Globus pallidus (tissue), 1 donor: ENCODE measurements around the gene NEO1.
"Not testable (repeated sequence)": the region's sequence is repeated elsewhere in the genome, so short reads cannot be mapped to it uniquely, and the experiment has no call there.

Source experiments
- DNase-seq: peaks from one replicate; pipeline ENCODE4 v3.0.0-alpha.2; 2015; ENCODE audit warnings: low spot score

The NEO1 gene

GRCh38 chr15:73200339-73200738 is 148.1 kb downstream of the NEO1 start:
- DNase-seq, result no peak

GRCh38 chr15:73210630-73211029 is 158.4 kb downstream of the NEO1 start:
- DNase-seq, result no peak

GRCh38 chr15:73212424-73212823 is 160.2 kb downstream of the NEO1 start:
- DNase-seq, result no peak

GRCh38 chr15:73221450-73221849 is 169.2 kb downstream of the NEO1 start:
- DNase-seq, result not testable (repeated sequence)

- no peak for DNase-seq
Observed at GRCh38 chr15:73225358-73226015, 173.2 kb downstream of the NEO1 start.

GRCh38 chr15:73226093-73226814 is 174.0 kb downstream of the NEO1 start:
- DNase-seq, result no peak

- no peak for DNase-seq
Observed at GRCh38 chr15:73227433-73228056, 175.3 kb downstream of the NEO1 start.

GRCh38 chr15:73228128-73228646 is 175.9 kb downstream of the NEO1 start:
- DNase-seq, result no peak

GRCh38 chr15:73231661-73232419 is 179.6 kb downstream of the NEO1 start:
- no peak for DNase-seq

GRCh38 chr15:73232776-73233175 is 180.5 kb downstream of the NEO1 start:
- DNase-seq, result no peak

- DNase-seq, result no peak
Observed at GRCh38 chr15:73233623-73234022, 181.4 kb downstream of the NEO1 start.

GRCh38 chr15:73237910-73238309 is 185.6 kb downstream of the NEO1 start:
- no peak for DNase-seq

- DNase-seq, result no peak
Observed at GRCh38 chr15:73239564-73240215, 187.4 kb downstream of the NEO1 start.

GRCh38 chr15:73240866-73241499 is 188.7 kb downstream of the NEO1 start:
- DNase-seq, result peak; percentile 63

GRCh38 chr15:73244333-73244732 is 192.1 kb downstream of the NEO1 start:
- no peak for DNase-seq

- no peak for DNase-seq
Observed at GRCh38 chr15:73246439-73246838, 194.2 kb downstream of the NEO1 start.

- no peak for DNase-seq
Observed at GRCh38 chr15:73246898-73247297, 194.6 kb downstream of the NEO1 start.

GRCh38 chr15:73247331-73247730 is 195.1 kb downstream of the NEO1 start:
- no peak for DNase-seq

- DNase-seq, result no peak
Observed at GRCh38 chr15:73249499-73249898, 197.2 kb downstream of the NEO1 start.

GRCh38 chr15:73254598-73254997 is 202.3 kb downstream of the NEO1 start:
- no peak for DNase-seq
